Measurements from ENCODE around the gene SH2D2A.

GRCh38 chr1:156795787-156796186 is 20.9 kb downstream of the SH2D2A start:
- TF ChIP-seq CTCF (IDR thresholded peaks at IDR 0.05) (no peak), ZFX (IDR thresholded peaks at IDR 0.05; ENCODE audit: borderline replicate concordance) (no peak)
